Skin of body (tissue), 2 donors: ENCODE results near the gene TMEM183A. TPM values are rescaled to one million over a fixed set of nuclear protein-coding genes. Genes with fewer than 3 reads are reported as not detected.
"Not testable (repeated sequence)": the region's sequence is repeated elsewhere in the genome, so short reads cannot be mapped to it uniquely, and the experiment has no call there.

Source experiments
- DNase-seq: peaks from one replicate; lab custom pipeline; 2025; lab: John Stamatoyannopoulos, UW
- total RNA-seq: library from RNA; depleted of rRNA; stranded (reverse); fragments of >200 nt; gene quantifications from one replicate; pipeline ENCODE4 v1.2.3, GENCODE V29; 2014

The TMEM183A gene
- total RNA-seq: 44.7 TPM

GRCh38 chr1:203006948-203007871 lies at the start of gene TMEM183A:
Gene TMEM183A, plus strand, starts transcription at chr1:203007374. Its CDS starts 92 bp downstream, at chr1:203007466.
- DNase-seq: peak; percentile 96

GRCh38 chr1:202957733-202958543 lies 49.2 kb upstream of the TMEM183A start, which contains the start of gene ADIPOR1:
Gene ADIPOR1, minus strand, starts transcription at chr1:202958312. Its CDS starts 7,242 bp downstream, at chr1:202951070.
- peak; percentile 71 for DNase-seq

- DNase-seq: no peak
Observed at GRCh38 chr1:202958544-202959275, 48.5 kb upstream of the TMEM183A start.

- no peak for DNase-seq
Observed at GRCh38 chr1:202959276-202959620, 47.9 kb upstream of the TMEM183A start.

GRCh38 chr1:202961220-202961880 lies 45.8 kb upstream of the TMEM183A start:
- DNase-seq: no peak

GRCh38 chr1:202964791-202965410 lies 42.3 kb upstream of the TMEM183A start:
- DNase-seq: no peak

- DNase-seq: no peak
Observed at GRCh38 chr1:202965422-202965821, 41.8 kb upstream of the TMEM183A start.

- no peak for DNase-seq
Observed at GRCh38 chr1:202966006-202966898, 40.9 kb upstream of the TMEM183A start.

GRCh38 chr1:202967684-202968281 lies 39.4 kb upstream of the TMEM183A start:
- DNase-seq: no peak

- no peak for DNase-seq
Observed at GRCh38 chr1:202968351-202968750, 38.8 kb upstream of the TMEM183A start.

GRCh38 chr1:202968895-202969295 lies 38.3 kb upstream of the TMEM183A start:
- peak; percentile 63 for DNase-seq

- no peak for DNase-seq
Observed at GRCh38 chr1:202972046-202972445, 35.1 kb upstream of the TMEM183A start.

- DNase-seq: no peak
Observed at GRCh38 chr1:202974856-202975255, 32.3 kb upstream of the TMEM183A start.

GRCh38 chr1:202976633-202977032 lies 30.5 kb upstream of the TMEM183A start:
- DNase-seq: no peak

GRCh38 chr1:202979459-202979858 lies 27.7 kb upstream of the TMEM183A start:
- no peak for DNase-seq

GRCh38 chr1:202981939-202982338 lies 25.2 kb upstream of the TMEM183A start:
- DNase-seq: no peak

- no peak for DNase-seq
Observed at GRCh38 chr1:202982715-202983430, 24.3 kb upstream of the TMEM183A start.

- not testable (repeated sequence) for DNase-seq
Observed at GRCh38 chr1:202986120-202986519, 21.1 kb upstream of the TMEM183A start.
